ENCODE measurements around the gene ZNF579.
"Not testable (repeated sequence)": the region's sequence is repeated elsewhere in the genome, so short reads cannot be mapped to it uniquely, and the experiment has no call there.

The ZNF579 gene

GRCh38 chr19:55590109-55590508 lies 9.5 kb upstream of the ZNF579 start:
- DNase-seq (no peak), ATAC-seq (no peak)
- peaks cover 4 to 5% of the 10 kb centered on the region in 2 donors for H3K9me3 Mint-ChIP-seq
- H3K27me3 Mint-ChIP-seq = no peaks in the 10 kb centered on the region
- peaks cover 25% of the 10 kb centered on the region for H3K4me1 Mint-ChIP-seq
- no peak overlapping the region for H3K27ac Mint-ChIP-seq
- no peak overlapping the region for H3K4me3 Mint-ChIP-seq

GRCh38 chr19:55588738-55589137 lies 8.1 kb upstream of the ZNF579 start:
- H3K27ac Mint-ChIP-seq = no peak overlapping the region
- DNase-seq = no peak
- no peak for ATAC-seq
- H3K4me3 Mint-ChIP-seq = no peak overlapping the region
- H3K27me3 Mint-ChIP-seq = no peaks in the 10 kb centered on the region
- H3K4me1 Mint-ChIP-seq = peaks cover 32% of the 10 kb centered on the region
- H3K9me3 Mint-ChIP-seq = no peaks in the 10 kb centered on the region

- Mint-ChIP-seq H3K9me3 (no peaks in the 10 kb centered on the region), H3K4me3 (peak overlapping the region; percentile 81 to 85), H3K27ac (peak overlapping the region in 1 of 2 donors; percentile 63), H3K27me3 (no peaks in the 10 kb centered on the region), H3K4me1 (peaks cover 35% of the 10 kb centered on the region)
- peak; percentile 92 to 95 for DNase-seq
- peak; percentile 98 for ATAC-seq
Observed at GRCh38 chr19:55586976-55587668, 6.5 kb upstream of the ZNF579 start.

GRCh38 chr19:55585658-55586339 lies 5.2 kb upstream of the ZNF579 start:
- Mint-ChIP-seq H3K27ac (peak overlapping the region; percentile 42 to 46), H3K4me1 (peaks cover 46% of the 10 kb centered on the region), H3K27me3 (no peaks in the 10 kb centered on the region), H3K9me3 (no peaks in the 10 kb centered on the region), H3K4me3 (peak overlapping the region; percentile 81 to 85)
- peak in 1 of 2 donors; percentile 48 for DNase-seq
- peak; percentile 51 for ATAC-seq

- Mint-ChIP-seq H3K27ac (no peak overlapping the region), H3K4me3 (peak overlapping the region in 1 of 2 donors; percentile 81), H3K27me3 (no peaks in the 10 kb centered on the region), H3K4me1 (peaks cover 49% of the 10 kb centered on the region), H3K9me3 (no peaks in the 10 kb centered on the region)
- DNase-seq = no peak
- ATAC-seq = no peak
Observed at GRCh38 chr19:55584871-55585270, 4.2 kb upstream of the ZNF579 start.

- H3K4me3 Mint-ChIP-seq, H3K27ac Mint-ChIP-seq: not testable (repeated sequence)
Observed at GRCh38 chr19:55583897-55584296, 3.2 kb upstream of the ZNF579 start.

GRCh38 chr19:55582284-55582683 lies 1.6 kb upstream of the ZNF579 start:
- not testable (repeated sequence) for DNase-seq, ATAC-seq, H3K27me3 Mint-ChIP-seq, H3K27ac Mint-ChIP-seq, H3K4me3 Mint-ChIP-seq, H3K9me3 Mint-ChIP-seq
- H3K4me1 Mint-ChIP-seq = peaks cover 51% of the 10 kb centered on the region

More at GRCh38 chr19:55583897-55584296, 3.2 kb upstream of the ZNF579 start:
- H3K27me3 Mint-ChIP-seq, H3K9me3 Mint-ChIP-seq, DNase-seq, ATAC-seq: not testable (repeated sequence)
- H3K4me1 Mint-ChIP-seq = peaks cover 54% of the 10 kb centered on the region

- DNase-seq (no peak), ATAC-seq (no peak)
- Mint-ChIP-seq H3K4me3 (no peak overlapping the region), H3K9me3 (no peaks in the 10 kb centered on the region), H3K4me1 (peaks cover 46% of the 10 kb centered on the region), H3K27me3 (no peaks in the 10 kb centered on the region), H3K27ac (no peak overlapping the region)
Observed at GRCh38 chr19:55581823-55582223, 1.2 kb upstream of the ZNF579 start.

- Mint-ChIP-seq H3K4me1 (peaks cover 41% of the 10 kb centered on the region), H3K4me3 (peak overlapping the region; percentile 80 to 93), H3K27ac (peak overlapping the region; percentile 62 to 77), H3K9me3 (no peaks in the 10 kb centered on the region), H3K27me3 (no peaks in the 10 kb centered on the region)
- ATAC-seq (peak; percentile 49), DNase-seq (no peak)
Observed at GRCh38 chr19:55581145-55581822, 636 bp upstream of the ZNF579 start.

- Mint-ChIP-seq H3K27ac (peak overlapping the region; percentile 21 to 93), H3K27me3 (no peaks in the 10 kb centered on the region), H3K4me1 (peaks cover 28% of the 10 kb centered on the region), H3K4me3 (peak overlapping the region; percentile 80 to 93), H3K9me3 (no peaks in the 10 kb centered on the region)
- ATAC-seq = peak; percentile 13
- no peak for DNase-seq
Observed at GRCh38 chr19:55579766-55580621, 654 bp downstream of the ZNF579 start.

GRCh38 chr19:55578761-55579747 lies 1.6 kb downstream of the ZNF579 start:
- H3K27ac Mint-ChIP-seq = no peak overlapping the region
- no peaks in the 10 kb centered on the region for H3K27me3 Mint-ChIP-seq
- H3K4me1 Mint-ChIP-seq = peaks cover 22% of the 10 kb centered on the region
- DNase-seq (no peak), ATAC-seq (peak; percentile 21)
- no peaks in the 10 kb centered on the region for H3K9me3 Mint-ChIP-seq
- peak overlapping the region; percentile 80 to 93 for H3K4me3 Mint-ChIP-seq

- ATAC-seq = peak; percentile 24
- H3K27me3 Mint-ChIP-seq = no peaks in the 10 kb centered on the region
Observed at GRCh38 chr19:55578031-55578760, 2.5 kb downstream of the ZNF579 start.

GRCh38 chr19:55576746-55577145 lies 3.9 kb downstream of the ZNF579 start:
- no peaks in the 10 kb centered on the region for H3K27me3 Mint-ChIP-seq
- no peak for ATAC-seq
- peaks cover 16% of the 10 kb centered on the region for H3K4me1 Mint-ChIP-seq
- no peaks in the 10 kb centered on the region for H3K9me3 Mint-ChIP-seq
- DNase-seq = no peak
- no peak overlapping the region for H3K27ac Mint-ChIP-seq
- no peak overlapping the region for H3K4me3 Mint-ChIP-seq

More at GRCh38 chr19:55578031-55578760, 2.5 kb downstream of the ZNF579 start:
- no peak overlapping the region for H3K4me3 Mint-ChIP-seq
- no peaks in the 10 kb centered on the region for H3K9me3 Mint-ChIP-seq
- H3K4me1 Mint-ChIP-seq = peaks cover 22% of the 10 kb centered on the region
- no peak overlapping the region for H3K27ac Mint-ChIP-seq
- DNase-seq = no peak

- not testable (repeated sequence) for H3K9me3 Mint-ChIP-seq, H3K27ac Mint-ChIP-seq
Observed at GRCh38 chr19:55573929-55574328, 6.7 kb downstream of the ZNF579 start.

More at GRCh38 chr19:55573929-55574328, 6.7 kb downstream of the ZNF579 start:
- H3K4me1 Mint-ChIP-seq, H3K27me3 Mint-ChIP-seq, H3K4me3 Mint-ChIP-seq, DNase-seq, ATAC-seq: not testable (repeated sequence)

Data from stimulated activated naive CD8-positive, alpha-beta T cell treated with anti-CD3 and anti-CD28 coated beads, Interleukin-15, amount 100 ng/mL, for 72 hours (primary cell).